Stomach smooth muscle (tissue), 2 donors: ENCODE results near the gene NEAT1.

ENCODE experiments used
- H3K27ac ChIP-seq: one replicate; pipeline ENCODE4 v1.7.0; 2013; ENCODE audit warnings: mild to moderate bottlenecking, low read length, inconsistent platforms
- H3K27me3 ChIP-seq, 2 donors: one replicate each; pipeline ENCODE4 v1.7.0; 2013; ENCODE audit warnings: low read length in 2 of 2; ENCODE audit not compliant: insufficient read depth in 2 of 2, control insufficient read depth in 1 of 2
- H3K36me3 ChIP-seq, 2 donors: one replicate each; pipeline ENCODE4 v1.7.0; 2013; ENCODE audit warnings: low read length in 2 of 2; ENCODE audit not compliant: control insufficient read depth in 2 of 2, insufficient read depth in 2 of 2
- H3K4me1 ChIP-seq: one replicate; pipeline ENCODE4 v1.7.0; 2013; ENCODE audit warnings: low read length; ENCODE audit not compliant: control insufficient read depth, insufficient read depth
- H3K4me3 ChIP-seq, 2 donors: one replicate each; pipeline ENCODE4 v1.7.0; 2013; ENCODE audit warnings: low read length in 2 of 2
- H3K9ac ChIP-seq, 2 donors: one replicate each; pipeline ENCODE4 v1.7.0; 2013; ENCODE audit warnings: low read length in 2 of 2, mild to moderate bottlenecking in 1 of 2
- H3K9me3 ChIP-seq, 2 donors: one replicate each; pipeline ENCODE4 v1.7.0; 2013; ENCODE audit warnings: low read length in 2 of 2; ENCODE audit not compliant: control insufficient read depth in 2 of 2
- donor health status: healthy.
- donor health status: Pancreatic carcinoma.

Gene NEAT1

DNA sequence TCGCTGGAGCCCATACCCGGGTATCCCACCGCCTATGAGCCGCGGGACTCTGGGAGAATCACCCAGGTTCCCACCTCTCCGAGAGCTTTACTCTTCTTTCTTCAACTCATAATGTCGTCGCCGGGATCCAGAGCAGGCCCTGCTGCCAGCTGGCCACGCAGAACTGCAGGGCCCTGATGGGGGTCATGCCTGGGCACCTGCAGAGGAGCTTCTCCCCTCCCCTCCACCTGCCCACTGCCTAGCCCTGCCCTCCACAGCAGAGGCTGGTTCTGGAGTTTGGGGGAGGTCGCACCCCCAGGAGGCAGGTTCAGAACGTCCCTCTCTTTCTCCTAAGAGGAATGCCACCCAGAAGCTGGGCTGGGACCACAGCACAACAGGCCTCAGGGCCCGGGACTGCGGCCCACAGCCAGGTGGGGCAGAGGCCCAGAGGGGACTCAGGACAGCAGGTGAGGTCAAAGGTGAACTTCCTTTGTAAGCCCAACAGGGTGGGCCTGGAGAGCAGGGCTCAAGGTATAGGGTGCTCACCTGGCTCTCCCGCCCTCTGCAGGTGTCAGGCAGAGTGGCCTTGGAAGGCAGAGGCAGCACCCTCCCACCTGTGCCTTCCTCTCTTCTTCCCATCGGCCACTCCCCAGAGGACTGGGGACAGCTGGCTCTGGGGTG is 42.0 kb upstream of the NEAT1 start:
- H3K9ac ChIP-seq: peak overlapping the region in 1 of 2 donors; percentile 36
- peaks cover 42% of the 10 kb centered on the region for H3K4me1 ChIP-seq
- H3K9me3 ChIP-seq: no peaks in the 10 kb centered on the region
- H3K27me3 ChIP-seq: no peaks in the 10 kb centered on the region
- no peak overlapping the region for H3K27ac ChIP-seq
- H3K4me3 ChIP-seq: no peak overlapping the region
- H3K36me3 ChIP-seq: no peaks in the 10 kb centered on the region

DNA sequence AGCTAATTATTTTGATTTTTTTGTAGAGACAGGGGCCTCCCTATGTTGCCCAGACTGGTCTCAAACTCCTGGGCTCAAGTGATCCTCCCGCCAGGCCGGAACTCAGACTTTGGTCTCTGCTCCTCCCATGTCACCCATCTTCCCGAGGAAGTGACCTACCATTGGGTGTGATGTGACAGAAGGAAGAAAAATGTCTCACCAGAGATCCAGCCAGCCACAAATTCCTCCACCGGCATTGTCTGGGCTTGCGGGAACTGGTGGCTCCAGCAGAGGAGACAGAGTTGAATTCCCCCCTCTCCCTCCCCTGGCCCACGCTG is 40.9 kb upstream of the NEAT1 start:
- no peaks in the 10 kb centered on the region for H3K9me3 ChIP-seq
- H3K4me3 ChIP-seq: peak overlapping the region; percentile 64 to 79
- H3K4me1 ChIP-seq: peaks cover 46% of the 10 kb centered on the region
- no peaks in the 10 kb centered on the region for H3K27me3 ChIP-seq
- peak overlapping the region; percentile 99 for H3K27ac ChIP-seq
- H3K9ac ChIP-seq: peak overlapping the region; percentile 86 to 88
- no peaks in the 10 kb centered on the region for H3K36me3 ChIP-seq

DNA sequence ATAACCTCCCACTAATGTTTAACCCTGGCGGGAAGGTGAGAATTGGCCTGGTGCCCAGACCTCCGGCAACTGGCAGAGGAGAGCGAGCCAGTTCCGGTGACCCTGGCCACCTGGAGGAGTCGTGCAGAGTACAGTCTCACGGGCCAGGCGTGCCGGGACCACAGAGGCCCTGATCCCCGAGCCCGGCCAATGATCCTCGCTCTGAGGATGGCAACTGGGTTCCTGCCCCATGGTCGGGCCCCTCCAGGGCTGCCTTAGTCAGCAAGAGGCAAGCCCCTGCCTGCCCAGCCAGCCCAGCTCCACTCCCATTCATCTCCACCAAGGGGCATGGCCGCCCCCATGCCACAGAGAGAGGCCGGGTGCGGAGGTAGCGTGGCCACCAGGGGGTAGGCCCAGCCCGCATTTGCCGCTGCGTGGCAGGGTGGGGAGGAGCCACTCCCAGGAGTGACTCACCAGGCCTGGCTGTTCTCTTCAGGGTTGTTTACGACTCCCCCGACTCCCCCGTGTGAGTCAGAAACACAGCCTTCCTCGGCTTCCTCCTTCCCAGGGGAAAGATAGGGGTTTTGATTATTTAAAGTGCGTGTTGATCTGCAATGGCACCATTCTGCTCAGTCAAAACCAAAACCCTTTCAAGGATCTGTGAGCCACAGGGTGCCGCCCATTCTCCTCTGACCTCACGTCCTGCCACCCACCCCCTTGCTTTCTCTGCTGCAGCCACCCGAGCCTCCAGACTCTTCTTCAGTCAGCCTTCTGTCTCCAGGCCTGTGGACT is 40.4 kb upstream of the NEAT1 start, which contains the start of gene SLC25A45:
TSS of gene SLC25A45 (minus strand) at position 614 of the 771 bp plus-strand sequence. CDS start 695 bp downstream, outside the sequence.
- Histone ChIP-seq H3K36me3 (no peaks in the 10 kb centered on the region), H3K9ac (peak within 1 kb of the TSS; percentile 86 to 88), H3K27ac (peak within 1 kb of the TSS; percentile 99), H3K9me3 (no peaks in the 10 kb centered on the region), H3K4me1 (peaks cover 49% of the 10 kb centered on the region), H3K27me3 (no peaks in the 10 kb centered on the region), H3K4me3 (peak within 1 kb of the TSS; percentile 64 to 79)

DNA sequence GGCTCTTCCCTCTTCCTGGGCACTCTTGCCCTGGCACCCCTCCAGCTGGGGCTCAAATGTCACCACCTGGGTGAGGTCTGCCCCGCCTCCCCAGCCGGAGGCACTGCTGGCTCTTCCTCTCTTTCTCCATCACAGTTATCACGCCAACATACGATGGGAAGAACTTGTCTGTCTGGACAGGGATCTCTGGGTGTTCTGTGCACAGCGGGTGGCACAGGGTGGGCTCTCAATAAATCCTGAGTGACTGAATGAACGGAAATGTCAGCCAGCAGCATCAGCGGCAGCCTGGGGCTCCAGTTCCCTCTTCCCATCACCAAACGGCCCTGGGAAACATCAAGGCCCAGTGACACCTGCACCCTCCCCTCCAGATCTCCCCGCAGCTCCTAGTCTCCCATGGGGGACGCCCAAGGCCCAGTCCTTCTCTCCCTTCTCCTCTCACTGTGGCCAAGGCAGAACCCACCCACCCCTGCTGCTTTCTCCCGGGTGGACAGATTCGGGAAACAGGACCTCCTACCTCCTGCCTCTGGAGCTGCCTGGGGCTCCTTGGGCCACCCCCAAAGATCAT is 39.7 kb upstream of the NEAT1 start:
- Histone ChIP-seq H3K9me3 (no peaks in the 10 kb centered on the region), H3K4me3 (peak overlapping the region; percentile 60 to 79), H3K27me3 (no peaks in the 10 kb centered on the region), H3K27ac (peak overlapping the region; percentile 99), H3K9ac (peak overlapping the region; percentile 86 to 88), H3K4me1 (peaks cover 55% of the 10 kb centered on the region), H3K36me3 (no peaks in the 10 kb centered on the region)

DNA sequence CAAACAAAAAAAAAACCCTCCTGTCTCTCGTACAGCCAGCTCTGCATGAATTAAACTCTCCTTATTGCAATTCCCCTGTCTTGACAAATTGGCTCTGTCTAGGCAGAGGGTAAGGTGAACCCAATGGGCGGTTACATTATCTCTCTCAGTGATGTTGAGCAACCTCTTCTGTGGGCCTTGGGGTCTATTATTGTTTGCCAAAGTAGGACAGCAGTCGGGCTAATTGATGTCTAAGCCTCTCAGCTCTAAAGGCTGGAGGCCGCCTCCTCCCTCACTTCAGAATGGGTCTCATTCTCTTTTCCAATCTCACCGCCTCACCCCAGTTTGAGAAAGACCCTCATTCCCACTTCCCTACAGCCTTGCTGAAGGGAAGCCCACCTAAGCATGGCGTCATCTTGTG is 38.8 kb upstream of the NEAT1 start:
- peaks cover 0 to 5% of the 10 kb centered on the region in 2 donors for H3K36me3 ChIP-seq
- H3K27ac ChIP-seq: peak overlapping the region; percentile 99
- peak overlapping the region; percentile 21 to 48 for H3K9ac ChIP-seq
- no peak overlapping the region for H3K4me3 ChIP-seq
- H3K9me3 ChIP-seq: no peaks in the 10 kb centered on the region
- H3K27me3 ChIP-seq: no peaks in the 10 kb centered on the region
- H3K4me1 ChIP-seq: peaks cover 64% of the 10 kb centered on the region

DNA sequence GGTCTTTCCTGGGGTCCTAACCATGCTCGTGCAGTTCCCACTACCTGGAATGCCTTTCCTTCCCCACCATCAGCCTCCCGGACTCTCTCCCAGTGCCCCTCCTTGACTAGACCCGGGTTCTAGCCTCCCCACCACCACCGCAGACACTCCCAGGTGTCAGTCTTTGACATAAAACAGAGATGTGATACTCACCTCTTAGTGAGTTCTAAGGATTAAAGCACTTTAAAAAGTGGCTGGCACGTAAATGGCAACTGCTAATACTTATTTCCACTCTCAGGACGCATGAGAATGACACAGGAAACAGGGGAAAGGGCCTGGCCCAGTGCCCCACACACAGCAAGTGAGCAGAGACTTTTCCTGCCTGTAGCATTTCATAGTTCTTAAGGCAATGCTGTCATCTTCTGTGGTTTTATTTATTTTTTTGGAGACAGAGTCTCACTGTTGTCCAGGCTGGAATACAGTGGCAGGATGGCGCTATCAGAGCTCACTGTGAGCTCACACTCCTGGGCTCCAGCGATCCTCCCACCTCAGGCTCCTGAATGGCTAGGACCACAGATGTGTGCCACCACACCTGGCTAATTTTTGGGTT is 38.2 kb upstream of the NEAT1 start:
- Histone ChIP-seq H3K36me3 (peaks cover 2 to 6% of the 10 kb centered on the region in 2 donors), H3K27me3 (no peaks in the 10 kb centered on the region), H3K9me3 (no peaks in the 10 kb centered on the region), H3K9ac (peak overlapping the region; percentile 21 to 48), H3K4me1 (peaks cover 68% of the 10 kb centered on the region), H3K4me3 (no peak overlapping the region), H3K27ac (peak overlapping the region; percentile 99)

DNA sequence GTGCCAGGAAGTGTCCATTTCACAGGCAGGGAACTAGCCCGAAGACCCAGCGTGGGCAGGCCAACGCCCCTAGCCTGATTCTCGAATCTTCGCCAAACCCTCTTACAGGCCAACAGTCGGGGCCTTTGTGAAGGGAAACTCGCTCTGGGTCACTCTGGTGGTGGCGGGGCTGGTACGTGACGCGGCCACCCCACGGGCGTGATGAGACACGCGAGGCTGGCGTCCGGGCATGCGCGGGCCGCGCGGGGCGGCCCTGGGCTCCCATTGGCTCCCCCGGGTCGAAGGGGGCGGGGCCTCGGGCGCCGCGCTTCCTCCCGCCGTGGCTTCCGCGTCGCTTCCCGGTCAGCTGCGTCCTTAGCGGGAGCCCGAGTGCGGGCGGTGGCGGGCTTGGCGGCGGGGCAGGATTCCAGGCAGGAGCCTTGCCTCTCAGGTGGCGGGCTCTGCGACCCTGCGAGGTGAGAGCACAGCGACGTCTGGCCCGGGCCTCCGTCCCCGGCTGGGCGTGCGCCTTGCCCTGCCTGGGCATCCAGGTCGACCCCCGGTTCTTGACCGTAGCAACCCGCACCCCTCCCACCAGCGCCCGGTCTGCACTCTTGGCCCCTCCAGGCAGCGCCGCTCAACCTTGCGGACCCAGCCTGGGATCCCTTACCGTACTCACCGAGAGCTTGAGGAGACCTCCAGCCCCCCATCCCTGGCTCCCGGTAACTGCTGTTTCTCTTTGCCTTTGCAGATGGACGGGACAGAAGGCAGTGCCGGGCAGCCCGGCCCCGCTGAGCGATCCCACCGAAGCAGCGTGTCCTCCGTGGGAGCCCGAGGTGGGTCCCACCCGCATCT is 36.1 kb upstream of the NEAT1 start, which contains the start of gene FRMD8:
TSS of gene FRMD8 (plus strand) at position 331 of the 834 bp plus-strand sequence. CDS start at position 731, 400 bp downstream.
- Histone ChIP-seq H3K36me3 (peaks cover 5 to 8% of the 10 kb centered on the region in 2 donors), H3K9ac (peak within 1 kb of the TSS; percentile 81 to 87), H3K27ac (peak within 1 kb of the TSS; percentile 99), H3K9me3 (no peaks in the 10 kb centered on the region), H3K4me3 (peak within 1 kb of the TSS; percentile 70 to 90), H3K4me1 (peaks cover 68% of the 10 kb centered on the region), H3K27me3 (no peaks in the 10 kb centered on the region)

DNA sequence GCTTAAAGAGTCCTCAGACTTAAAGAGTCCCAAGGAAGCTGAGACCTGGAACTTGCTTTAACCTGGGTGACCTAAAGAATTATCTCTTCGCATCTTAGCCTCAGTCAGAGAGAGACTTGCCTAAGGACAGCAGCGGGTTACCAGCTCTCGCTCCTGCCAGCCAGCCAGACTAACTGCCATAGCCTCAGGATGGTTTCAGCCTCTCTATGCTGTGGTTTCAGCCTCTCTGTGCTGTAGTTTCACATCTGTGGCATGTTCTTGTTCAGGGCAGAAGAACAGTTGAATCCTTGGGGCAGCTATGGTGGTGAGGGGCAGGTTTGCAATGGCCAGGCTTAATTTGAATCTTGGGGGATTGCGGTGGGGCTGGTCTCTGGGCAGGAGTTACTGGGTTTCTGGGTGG is 33.9 kb upstream of the NEAT1 start:
- Histone ChIP-seq H3K36me3 (peaks cover 5 to 11% of the 10 kb centered on the region in 2 donors), H3K4me3 (peak overlapping the region in 1 of 2 donors; percentile 29), H3K9ac (peak overlapping the region; percentile 13 to 29), H3K27ac (no peak overlapping the region), H3K4me1 (peaks cover 49% of the 10 kb centered on the region), H3K9me3 (no peaks in the 10 kb centered on the region), H3K27me3 (no peaks in the 10 kb centered on the region)

DNA sequence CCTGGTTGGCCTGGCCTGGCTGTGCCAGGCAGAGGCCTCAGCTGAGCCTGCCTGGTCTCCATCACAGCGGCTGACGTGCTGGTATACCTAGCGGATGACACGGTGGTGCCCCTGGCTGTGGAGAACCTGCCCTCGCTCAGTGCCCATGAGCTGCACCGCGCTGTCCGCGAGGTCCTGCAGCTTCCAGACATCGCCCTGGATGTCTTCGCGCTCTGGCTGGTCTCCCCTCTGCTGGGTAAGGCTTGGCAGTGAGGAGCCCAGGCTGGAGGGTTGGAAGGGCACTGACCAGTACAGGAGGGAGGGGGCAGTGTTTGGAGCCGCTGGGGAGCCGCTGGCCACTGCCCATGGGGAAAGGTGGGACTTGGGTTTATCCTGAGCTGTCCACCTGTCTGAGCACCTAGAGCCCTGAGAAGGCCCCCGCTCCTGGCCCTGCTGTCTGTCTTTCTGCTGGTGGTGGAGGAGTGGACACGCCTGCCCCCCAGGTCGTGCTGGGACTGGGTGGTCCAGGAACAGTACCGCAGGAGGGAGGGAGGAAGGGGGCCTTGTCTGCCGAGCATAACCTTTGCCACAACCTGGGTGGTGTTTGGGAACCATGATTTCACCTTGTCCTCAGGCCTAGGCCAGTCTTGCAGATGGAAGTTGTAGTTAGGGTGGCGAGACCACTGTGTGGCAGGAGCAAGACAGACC is 33.2 kb upstream of the NEAT1 start:
- Histone ChIP-seq H3K9ac (no peak overlapping the region), H3K27me3 (no peaks in the 10 kb centered on the region), H3K36me3 (peaks cover 5 to 13% of the 10 kb centered on the region in 2 donors), H3K9me3 (no peaks in the 10 kb centered on the region), H3K4me1 (peaks cover 42% of the 10 kb centered on the region), H3K27ac (no peak overlapping the region), H3K4me3 (no peak overlapping the region)
